Measurements from ENCODE around the gene DMRT3.

Gene DMRT3

GRCh38 chr9:967436-967835, 9.0 kb upstream of the DMRT3 start:
- H2AFZ ChIP-seq (ENCODE audit: low read depth, low read length), result no peak overlapping the region
- peak overlapping the region; percentile 78 for H3K9ac ChIP-seq (ENCODE audit: low read length)
- peak overlapping the region in 1 of 2 experiments; percentile 74 for H3K4me3 ChIP-seq (ENCODE audit: insufficient read depth in 1 of 2, low read depth in 1 of 2, low read length in 2 of 2)
- H2BK15ac ChIP-seq (ENCODE audit: low read depth, poor library complexity, severe bottlenecking), result no peak overlapping the region
- no peak overlapping the region for H3K14ac ChIP-seq (ENCODE audit: low read length in 2 of 2)
- no peaks in the 10 kb centered on the region for H3K9me3 ChIP-seq (ENCODE audit: control insufficient read depth, low read length)
- no peak for DNase-seq
- H3K27ac ChIP-seq (ENCODE audit: low read length, poor library complexity, severe bottlenecking), result no peak overlapping the region
- no peak overlapping the region for H3K4me2 ChIP-seq (ENCODE audit: low read length, poor library complexity, severe bottlenecking)
- no peaks in the 10 kb centered on the region for H3K79me1 ChIP-seq (replicated peaks; ENCODE audit: low read length, poor library complexity, severe bottlenecking)
- peaks cover 61 to 72% of the 10 kb centered on the region in 2 experiments for H3K27me3 ChIP-seq (ENCODE audit: control insufficient read depth in 1 of 2, insufficient read depth in 1 of 2, low read length in 2 of 2)
- H2BK120ac ChIP-seq (ENCODE audit: low read depth, low read length), result no peak overlapping the region
- no peak overlapping the region for H2BK5ac ChIP-seq (ENCODE audit: low read depth, low read length, poor library complexity, severe bottlenecking)
- H2BK12ac ChIP-seq (ENCODE audit: low read length in 2 of 2), result no peak overlapping the region
- WGBS, result 0% methylated on average over 3 of the region's 6 CpGs
- H3K4me1 ChIP-seq (ENCODE audit: control insufficient read depth, insufficient read depth, low read depth, low read length), result peaks cover 22% of the 10 kb centered on the region
- no peaks in the 10 kb centered on the region for H3K36me3 ChIP-seq (ENCODE audit: control insufficient read depth in 1 of 2, insufficient read depth in 2 of 2, low read depth in 1 of 2, low read length in 2 of 2)
- no peak overlapping the region for H3K18ac ChIP-seq (ENCODE audit: low read depth in 1 of 2, low read length in 2 of 2)
- H3K23ac ChIP-seq (ENCODE audit: low read length in 2 of 2), result no peak overlapping the region
- no peak overlapping the region for H4K91ac ChIP-seq (ENCODE audit: low read length)
- H4K8ac ChIP-seq (ENCODE audit: low read length), result no peak overlapping the region
- no peak overlapping the region for H2AK5ac ChIP-seq (ENCODE audit: low read length, severe bottlenecking)
- H3K4ac ChIP-seq (ENCODE audit: low read depth in 1 of 2, low read length in 2 of 2), result no peak overlapping the region

- Histone ChIP-seq H3K4me3 (ENCODE audit: insufficient read depth in 1 of 2, low read depth in 1 of 2, low read length in 2 of 2) (peak overlapping the region in 1 of 2 experiments; percentile 74), H3K27ac (ENCODE audit: low read length, poor library complexity, severe bottlenecking) (no peak overlapping the region), H4K91ac (ENCODE audit: low read length) (no peak overlapping the region), H3K4me2 (ENCODE audit: low read length, poor library complexity, severe bottlenecking) (no peak overlapping the region), H3K14ac (ENCODE audit: low read length in 2 of 2) (no peak overlapping the region), H2BK12ac (ENCODE audit: low read length in 2 of 2) (no peak overlapping the region), H3K36me3 (ENCODE audit: control insufficient read depth in 1 of 2, insufficient read depth in 2 of 2, low read depth in 1 of 2, low read length in 2 of 2) (no peaks in the 10 kb centered on the region), H2BK120ac (ENCODE audit: low read depth, low read length) (no peak overlapping the region), H3K4me1 (ENCODE audit: control insufficient read depth, insufficient read depth, low read depth, low read length) (peaks cover 27% of the 10 kb centered on the region), H2BK15ac (ENCODE audit: low read depth, poor library complexity, severe bottlenecking) (no peak overlapping the region), H3K79me1 (replicated peaks; ENCODE audit: low read length, poor library complexity, severe bottlenecking) (no peaks in the 10 kb centered on the region), H3K27me3 (ENCODE audit: control insufficient read depth in 1 of 2, insufficient read depth in 1 of 2, low read length in 2 of 2) (peaks cover 68 to 75% of the 10 kb centered on the region in 2 experiments), H2AFZ (ENCODE audit: low read depth, low read length) (no peak overlapping the region), H3K18ac (ENCODE audit: low read depth in 1 of 2, low read length in 2 of 2) (no peak overlapping the region), H2AK5ac (ENCODE audit: low read length, severe bottlenecking) (no peak overlapping the region), H3K23ac (ENCODE audit: low read length in 2 of 2) (no peak overlapping the region), H3K4ac (ENCODE audit: low read depth in 1 of 2, low read length in 2 of 2) (no peak overlapping the region), H4K8ac (ENCODE audit: low read length) (no peak overlapping the region), H3K9me3 (ENCODE audit: control insufficient read depth, low read length) (no peaks in the 10 kb centered on the region), H2BK5ac (ENCODE audit: low read depth, low read length, poor library complexity, severe bottlenecking) (no peak overlapping the region), H3K9ac (ENCODE audit: low read length) (peak overlapping the region; percentile 78)
- 1% methylated on average over 10 of the region's 15 CpGs for WGBS
- DNase-seq, result no peak
Observed at GRCh38 chr9:967903-968641, 8.4 kb upstream of the DMRT3 start.

- no peak overlapping the region for H3K14ac ChIP-seq (ENCODE audit: low read length in 2 of 2)
- H3K4ac ChIP-seq (ENCODE audit: low read depth in 1 of 2, low read length in 2 of 2), result no peak overlapping the region
- H2BK5ac ChIP-seq (ENCODE audit: low read depth, low read length, poor library complexity, severe bottlenecking), result no peak overlapping the region
- no peak overlapping the region for H3K18ac ChIP-seq (ENCODE audit: low read depth in 1 of 2, low read length in 2 of 2)
- no peak overlapping the region for H3K4me2 ChIP-seq (ENCODE audit: low read length, poor library complexity, severe bottlenecking)
- H3K23ac ChIP-seq (ENCODE audit: low read length in 2 of 2), result no peak overlapping the region
- no peak overlapping the region for H2BK120ac ChIP-seq (ENCODE audit: low read depth, low read length)
- no peak overlapping the region for H3K27ac ChIP-seq (ENCODE audit: low read length, poor library complexity, severe bottlenecking)
- no peak overlapping the region for H4K91ac ChIP-seq (ENCODE audit: low read length)
- no peaks in the 10 kb centered on the region for H3K36me3 ChIP-seq (ENCODE audit: control insufficient read depth in 1 of 2, insufficient read depth in 2 of 2, low read depth in 1 of 2, low read length in 2 of 2)
- H3K9me3 ChIP-seq (ENCODE audit: control insufficient read depth, low read length), result no peaks in the 10 kb centered on the region
- H3K79me1 ChIP-seq (replicated peaks; ENCODE audit: low read length, poor library complexity, severe bottlenecking), result no peaks in the 10 kb centered on the region
- no peak overlapping the region for H3K9ac ChIP-seq (ENCODE audit: low read length)
- peaks cover 79 to 86% of the 10 kb centered on the region in 2 experiments for H3K27me3 ChIP-seq (ENCODE audit: control insufficient read depth in 1 of 2, insufficient read depth in 1 of 2, low read length in 2 of 2)
- no peak overlapping the region for H3K4me3 ChIP-seq (ENCODE audit: insufficient read depth in 1 of 2, low read depth in 1 of 2, low read length in 2 of 2)
- no peak overlapping the region for H2AFZ ChIP-seq (ENCODE audit: low read depth, low read length)
- H2BK15ac ChIP-seq (ENCODE audit: low read depth, poor library complexity, severe bottlenecking), result no peak overlapping the region
- H2AK5ac ChIP-seq (ENCODE audit: low read length, severe bottlenecking), result no peak overlapping the region
- no peak for DNase-seq
- peaks cover 27% of the 10 kb centered on the region for H3K4me1 ChIP-seq (ENCODE audit: control insufficient read depth, insufficient read depth, low read depth, low read length)
- 4% methylated on average over 46 of the region's 49 CpGs for WGBS
- H4K8ac ChIP-seq (ENCODE audit: low read length), result no peak overlapping the region
- H2BK12ac ChIP-seq (ENCODE audit: low read length in 2 of 2), result no peak overlapping the region
Observed at GRCh38 chr9:969310-970150, 6.9 kb upstream of the DMRT3 start.

Data from mesenchymal stem cell (in vitro differentiated cells and primary cell).